HG03354 (cell line): ENCODE results near the gene ADAMTS12.

Experiments used
- ATAC-seq: cut with Tn5 transposase; IDR thresholded peaks from one replicate; pipeline ENCODE4 v1.9.1; 2021; ENCODE audit warnings: mild to moderate bottlenecking; ENCODE audit not compliant: unreplicated experiment, poor library complexity, severe bottlenecking

Gene ADAMTS12

DNA sequence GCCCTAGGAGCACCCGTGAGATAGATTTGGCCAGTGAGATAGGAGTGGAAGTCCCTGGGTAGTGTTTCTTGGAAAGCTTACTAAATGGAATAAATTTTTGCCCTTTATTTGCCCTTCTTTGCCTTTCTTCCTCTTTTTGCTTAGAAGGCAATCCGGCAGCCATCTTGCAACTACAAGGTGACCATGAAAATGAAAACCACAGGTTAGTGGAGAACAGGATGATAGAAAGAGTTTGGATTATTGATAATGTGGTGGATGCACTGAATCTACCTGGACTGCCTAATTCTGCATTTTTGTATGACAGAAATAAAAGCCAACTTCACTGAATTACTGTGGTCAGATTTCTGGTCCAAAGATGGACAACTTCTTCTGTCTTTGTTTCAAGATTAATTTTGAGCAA lies 417.8 kb downstream of the ADAMTS12 start:
- ATAC-seq = no peak
